Measurements from ENCODE around the gene LDLRAD4.

DNA sequence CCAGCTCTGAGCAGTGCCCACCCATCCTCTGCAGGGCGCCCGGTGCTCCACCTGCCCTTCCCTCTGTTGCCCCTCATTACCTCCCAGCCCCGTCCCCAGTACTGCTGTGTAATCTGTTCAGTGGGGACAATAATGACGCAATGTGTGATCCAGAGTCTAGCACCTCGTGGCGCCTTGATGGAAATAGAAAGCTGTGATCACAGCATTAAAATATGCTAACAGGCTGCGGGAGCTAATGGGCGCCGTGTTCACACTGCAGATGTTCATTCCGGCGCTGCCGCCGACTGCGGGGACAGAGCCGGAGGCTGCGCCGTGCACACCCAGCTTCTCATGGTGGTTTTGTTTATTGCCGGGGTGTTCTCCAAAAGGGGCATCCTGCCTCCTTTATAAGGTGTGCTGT, 235.2 kb downstream of the LDLRAD4 start:
- TF ChIP-seq, protein P1, sequence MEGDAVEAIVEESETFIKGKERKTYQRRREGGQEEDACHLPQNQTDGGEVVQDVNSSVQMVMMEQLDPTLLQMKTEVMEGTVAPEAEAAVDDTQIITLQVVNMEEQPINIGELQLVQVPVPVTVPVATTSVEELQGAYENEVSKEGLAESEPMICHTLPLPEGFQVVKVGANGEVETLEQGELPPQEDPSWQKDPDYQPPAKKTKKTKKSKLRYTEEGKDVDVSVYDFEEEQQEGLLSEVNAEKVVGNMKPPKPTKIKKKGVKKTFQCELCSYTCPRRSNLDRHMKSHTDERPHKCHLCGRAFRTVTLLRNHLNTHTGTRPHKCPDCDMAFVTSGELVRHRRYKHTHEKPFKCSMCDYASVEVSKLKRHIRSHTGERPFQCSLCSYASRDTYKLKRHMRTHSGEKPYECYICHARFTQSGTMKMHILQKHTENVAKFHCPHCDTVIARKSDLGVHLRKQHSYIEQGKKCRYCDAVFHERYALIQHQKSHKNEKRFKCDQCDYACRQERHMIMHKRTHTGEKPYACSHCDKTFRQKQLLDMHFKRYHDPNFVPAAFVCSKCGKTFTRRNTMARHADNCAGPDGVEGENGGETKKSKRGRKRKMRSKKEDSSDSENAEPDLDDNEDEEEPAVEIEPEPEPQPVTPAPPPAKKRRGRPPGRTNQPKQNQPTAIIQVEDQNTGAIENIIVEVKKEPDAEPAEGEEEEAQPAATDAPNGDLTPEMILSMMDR (IDR thresholded peaks at IDR 0.05), result no peak
- TF ChIP-seq EP300 (IDR thresholded peaks at IDR 0.05) (no peak), POLR2A (IDR thresholded peaks at IDR 0.05) (no peak)

Measured in tibial nerve (tissue), 4 donors.